CD14-positive monocyte (primary cell): ENCODE results near the gene LDAF1. TPM values are rescaled to one million over a fixed set of nuclear protein-coding genes. Genes with fewer than 3 reads are reported as not detected.
A peak's percentile ranks its signal among the peaks of the same experiment; 100 is the strongest.

Experiments used
- DNase-seq, 3 donors: peaks; one replicate each; pipeline ENCODE4 v3.0.0-alpha.2; 2011 to 2022
- H2AFZ ChIP-seq: 2 replicates; pipeline ENCODE4 v1.6.0; 2012; ENCODE audit warnings: mild to moderate bottlenecking, low read depth, low read length, inconsistent platforms; ENCODE audit not compliant: insufficient read depth, poor library complexity, severe bottlenecking
- H3K27ac ChIP-seq, 2 donors: 1 replicate in 1 of 2; 2 replicates in 1 of 2; pipeline ENCODE4 v1.5.1; 2012 to 2013; ENCODE audit warnings: low read length in 2 of 2, control low read depth in 1 of 2, inconsistent platforms in 1 of 2, low read depth in 1 of 2, mild to moderate bottlenecking in 1 of 2
- H3K27me3 ChIP-seq, 2 donors: one replicate each; pipeline versions ENCODE4 v1.6.0 to v1.6.1; 2011 to 2013; ENCODE audit warnings: low read length in 2 of 2; ENCODE audit not compliant: control insufficient read depth in 2 of 2, insufficient read depth in 2 of 2
- H3K36me3 ChIP-seq, 2 donors: replicated peaks in 1 of 2; 1 replicate in 1 of 2; 2 replicates in 1 of 2; pipeline versions ENCODE4 v1.5.1 to v1.6.1; 2012 to 2013; ENCODE audit warnings: low read length in 2 of 2, control low read depth in 1 of 2, inconsistent platforms in 1 of 2, mild to moderate bottlenecking in 1 of 2; ENCODE audit not compliant: insufficient read depth in 2 of 2, control insufficient read depth in 1 of 2
- H3K4me1 ChIP-seq, 2 donors: 1 replicate in 1 of 2; 2 replicates in 1 of 2; pipeline versions ENCODE4 v1.5.1 to v1.6.1; 2012 to 2013; ENCODE audit warnings: low read length in 2 of 2, control low read depth in 1 of 2, inconsistent platforms in 1 of 2, mild to moderate bottlenecking in 1 of 2, moderate library complexity in 1 of 2; ENCODE audit not compliant: insufficient read depth in 2 of 2, control insufficient read depth in 1 of 2
- H3K4me2 ChIP-seq: replicated peaks from 2 replicates; pipeline ENCODE3; 2012; ENCODE audit warnings: low read length, moderate library complexity, mild to moderate bottlenecking; ENCODE audit not compliant: poor library complexity, severe bottlenecking; ENCODE audit errors: extremely low read depth
- H3K4me3 ChIP-seq, 3 experiments: fragments of 200-600 bp in 1 of 3; sonication (generic) in 1 of 3; replicated peaks in 1 of 3; 1 replicate in 2 of 3; 2 replicates in 1 of 3; pipeline ENCODE4 v1.5.1; 2011 to 2013; ENCODE audit warnings: low read length in 3 of 3, mild to moderate bottlenecking in 3 of 3, control low read depth in 2 of 3, low read depth in 2 of 3, inconsistent platforms in 1 of 3, moderate library complexity in 1 of 3
- H3K79me2 ChIP-seq: 2 replicates; pipeline ENCODE4 v1.6.0; 2012; ENCODE audit warnings: mild to moderate bottlenecking, control low read depth, inconsistent platforms, low read length, moderate library complexity; ENCODE audit not compliant: insufficient read depth
- H3K9ac ChIP-seq: 2 replicates; pipeline ENCODE4 v1.6.0; 2017; ENCODE audit warnings: low read length, mild to moderate bottlenecking; ENCODE audit not compliant: insufficient read depth, poor library complexity, severe bottlenecking
- H3K9me3 ChIP-seq, 2 donors: replicated peaks in 1 of 2; 1 replicate in 1 of 2; 2 replicates in 1 of 2; pipeline versions ENCODE4 v1.5.1 to v1.6.1; 2012 to 2013; ENCODE audit warnings: low read length in 2 of 2, control low read depth in 1 of 2; ENCODE audit not compliant: control insufficient read depth in 1 of 2, insufficient read depth in 1 of 2
- H4K20me1 ChIP-seq: 2 replicates; pipeline ENCODE4 v1.6.0; 2012; ENCODE audit warnings: mild to moderate bottlenecking, low read length, control low read depth, moderate library complexity; ENCODE audit not compliant: insufficient read depth
- H3K27ac Mint-ChIP-seq, 7 donors: one replicate each; pipeline ENCODE4 v1.8.0; 2020; ENCODE audit warnings: mild to moderate bottlenecking in 7 of 7, mixed read lengths in 7 of 7, moderate library complexity in 6 of 7, inconsistent platforms in 2 of 7
- H3K27me3 Mint-ChIP-seq, 3 donors: one replicate each; pipeline ENCODE4 v1.8.0; 2021 to 2022; ENCODE audit warnings: low read depth in 3 of 3, mild to moderate bottlenecking in 3 of 3, mixed read lengths in 3 of 3, moderate library complexity in 3 of 3, inconsistent platforms in 1 of 3
- H3K36me3 Mint-ChIP-seq, 2 donors: one replicate each; pipeline ENCODE4 v1.8.0; 2020; ENCODE audit warnings: mixed read lengths in 2 of 2, inconsistent platforms in 1 of 2, mild to moderate bottlenecking in 1 of 2
- H3K4me1 Mint-ChIP-seq: one replicate; pipeline ENCODE4 v1.8.0; 2020; ENCODE audit warnings: mild to moderate bottlenecking, mixed read lengths
- H3K4me3 Mint-ChIP-seq, 2 donors: one replicate each; pipeline ENCODE4 v1.8.0; 2020; ENCODE audit warnings: mild to moderate bottlenecking in 2 of 2, mixed read lengths in 2 of 2, moderate library complexity in 1 of 2
- H3K9me3 Mint-ChIP-seq, 7 donors: one replicate each; pipeline ENCODE4 v1.8.0; 2020 to 2022; ENCODE audit warnings: mixed read lengths in 7 of 7, mild to moderate bottlenecking in 6 of 7, moderate library complexity in 6 of 7, inconsistent platforms in 2 of 7
- WGBS: methylation state at CpG from one replicate; pipeline ENCODE4 v1.1.5; 2013; ENCODE audit warnings: missing lambda C conversion rate; ENCODE audit not compliant: insufficient coverage; 5-methylcytosine and 5-hydroxymethylcytosine counted together
- intact Hi-C, 2 donors: fragments of 100-400 bp; cut with micrococcal nuclease; formaldehyde crosslinking; loops; one replicate each; pipeline versions ENCODE4 v1.15.0 to v1.15.1; 2023
- polyA plus RNA-seq, 3 donors: library from polyadenylated mRNA; depleted of rRNA in 1 of 3; unstranded in 2 of 3; stranded (reverse) in 1 of 3; fragments of 300-500 nt in 2 of 3; fragments of >200 nt in 1 of 3; fragmentation: Illumina TruSeq in 2 of 3; gene quantifications; 1 replicate in 2 of 3; 2 replicates in 1 of 3; pipeline ENCODE4 v1.2.3, GENCODE V29; 2012 to 2021
- TF ChIP-seq, protein P1 (sequence below): fragments of 200-600 bp; IDR thresholded peaks from one replicate; pipeline ENCODE4 v1.8.0; 2022; ENCODE audit warnings: antibody characterized with exemption, mild to moderate bottlenecking

Gene LDAF1
- polyA plus RNA-seq, 3 donors, result 10.1 to 24.3 (median 17.9) TPM

DNA sequence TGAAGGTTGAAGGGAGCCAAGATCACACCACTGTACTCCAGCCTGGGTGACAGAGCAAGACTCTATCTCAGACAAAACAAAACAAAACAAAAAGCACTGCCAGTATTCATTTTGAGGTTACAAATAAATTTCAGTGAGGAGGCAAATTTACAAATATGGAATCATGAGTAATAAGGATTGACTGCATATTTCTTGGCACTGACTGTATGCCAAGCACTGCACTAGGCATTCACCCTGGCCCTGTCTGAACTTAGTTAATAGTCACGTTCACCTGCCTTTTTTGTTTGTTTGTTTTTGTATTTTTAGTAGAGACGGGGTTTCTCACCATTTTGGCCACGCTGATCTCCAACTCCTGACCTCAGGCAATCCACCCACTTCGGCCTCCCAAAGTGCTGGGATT, 5.1 kb downstream of the LDAF1 start:
- intact Hi-C loops, result no loop called here
- Mint-ChIP-seq H3K36me3 (peaks cover 44 to 47% of the 10 kb centered on the region in 2 donors), H3K4me1 (peaks cover 13% of the 10 kb centered on the region)

DNA sequence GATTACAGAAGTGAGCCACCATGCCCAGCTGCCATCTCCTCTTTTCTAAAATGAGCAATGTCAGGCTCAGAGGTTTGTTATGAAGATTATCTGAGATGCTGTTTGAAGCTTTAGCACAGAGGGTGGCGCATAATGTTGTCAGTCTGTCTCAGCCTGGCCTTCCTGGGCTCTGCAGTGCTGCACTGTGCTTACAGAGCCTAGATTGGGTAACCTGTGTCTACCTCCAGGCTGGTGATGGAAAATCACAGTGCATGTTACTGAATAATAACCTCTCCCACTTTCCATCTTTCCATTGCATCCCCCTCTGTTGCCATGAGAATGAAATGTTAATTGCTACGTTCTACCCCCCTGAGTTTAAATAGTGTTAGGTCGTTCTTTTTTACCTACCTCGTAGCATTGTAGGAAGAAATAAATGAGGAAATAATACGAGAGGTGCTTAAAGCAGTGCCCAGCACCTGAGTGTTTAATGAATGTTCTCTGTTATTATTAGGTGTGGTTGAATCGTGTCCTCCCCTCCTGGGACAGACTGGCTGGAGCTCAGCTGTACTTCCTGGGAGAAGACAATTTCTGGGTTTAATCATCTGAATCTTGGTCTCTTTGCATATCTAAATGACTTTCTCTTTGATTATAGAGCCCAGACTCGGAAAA, 6.2 kb downstream of the LDAF1 start:
- H3K36me3 ChIP-seq, result peaks cover 17 to 55% of the 10 kb centered on the region in 2 donors
- peaks cover 44 to 48% of the 10 kb centered on the region in 2 donors for H3K36me3 Mint-ChIP-seq

More for the DNA sequence above, 5.1 kb downstream of the LDAF1 start:
- Histone ChIP-seq H3K79me2 (peaks cover 3% of the 10 kb centered on the region), H3K36me3 (peaks cover 17 to 55% of the 10 kb centered on the region in 2 donors), H3K4me3 (no peak overlapping the region), H3K4me2 (no peak overlapping the region), H3K4me1 (peaks cover 10 to 14% of the 10 kb centered on the region in 2 donors), H3K27me3 (no peaks in the 10 kb centered on the region), H4K20me1 (peaks cover 3% of the 10 kb centered on the region), H3K27ac (no peak overlapping the region), H3K9ac (no peak overlapping the region), H2AFZ (no peak overlapping the region), H3K9me3 (no peaks in the 10 kb centered on the region)
- no peak for DNase-seq
- TF ChIP-seq, protein P1, sequence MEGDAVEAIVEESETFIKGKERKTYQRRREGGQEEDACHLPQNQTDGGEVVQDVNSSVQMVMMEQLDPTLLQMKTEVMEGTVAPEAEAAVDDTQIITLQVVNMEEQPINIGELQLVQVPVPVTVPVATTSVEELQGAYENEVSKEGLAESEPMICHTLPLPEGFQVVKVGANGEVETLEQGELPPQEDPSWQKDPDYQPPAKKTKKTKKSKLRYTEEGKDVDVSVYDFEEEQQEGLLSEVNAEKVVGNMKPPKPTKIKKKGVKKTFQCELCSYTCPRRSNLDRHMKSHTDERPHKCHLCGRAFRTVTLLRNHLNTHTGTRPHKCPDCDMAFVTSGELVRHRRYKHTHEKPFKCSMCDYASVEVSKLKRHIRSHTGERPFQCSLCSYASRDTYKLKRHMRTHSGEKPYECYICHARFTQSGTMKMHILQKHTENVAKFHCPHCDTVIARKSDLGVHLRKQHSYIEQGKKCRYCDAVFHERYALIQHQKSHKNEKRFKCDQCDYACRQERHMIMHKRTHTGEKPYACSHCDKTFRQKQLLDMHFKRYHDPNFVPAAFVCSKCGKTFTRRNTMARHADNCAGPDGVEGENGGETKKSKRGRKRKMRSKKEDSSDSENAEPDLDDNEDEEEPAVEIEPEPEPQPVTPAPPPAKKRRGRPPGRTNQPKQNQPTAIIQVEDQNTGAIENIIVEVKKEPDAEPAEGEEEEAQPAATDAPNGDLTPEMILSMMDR, result no peak
- Mint-ChIP-seq H3K4me3 (no peak overlapping the region), H3K27me3 (peaks cover 0 to 2% (median 2%) of the 10 kb centered on the region in 3 donors), H3K9me3 (no peaks in the 10 kb centered on the region), H3K27ac (peak overlapping the region in 2 of 7 donors; percentile 23 to 63)
- no CpG with 5 or more reads among the region's 4 CpGs for WGBS

More for the DNA sequence above, 6.2 kb downstream of the LDAF1 start:
- Histone ChIP-seq H3K4me1 (peaks cover 3% of the 10 kb centered on the region in 2 donors), H3K79me2 (no peaks in the 10 kb centered on the region), H3K9me3 (no peaks in the 10 kb centered on the region), H4K20me1 (peaks cover 3% of the 10 kb centered on the region), H3K4me2 (no peak overlapping the region), H3K4me3 (no peak overlapping the region), H3K9ac (no peak overlapping the region), H3K27me3 (no peaks in the 10 kb centered on the region), H3K27ac (no peak overlapping the region), H2AFZ (no peak overlapping the region)
- Mint-ChIP-seq H3K4me3 (no peak overlapping the region), H3K4me1 (peaks cover 4% of the 10 kb centered on the region), H3K27me3 (peaks cover 0 to 2% (median 2%) of the 10 kb centered on the region in 3 donors), H3K27ac (no peak overlapping the region), H3K9me3 (no peaks in the 10 kb centered on the region)
- 96% methylated on average over 4 of the region's 7 CpGs for WGBS
- intact Hi-C loops, result no loop called here
- no peak for DNase-seq
- TF ChIP-seq, protein P1, result no peak
